ENCODE measurements around the gene CTSE. TPM values are rescaled to one million over a fixed set of nuclear protein-coding genes. Genes with fewer than 3 reads are reported as not detected.
A peak's percentile ranks its signal among the peaks of the same experiment; 100 is the strongest.

CTSE gene
- total RNA-seq, 1 donor from 2014 or later = not detected

DNA sequence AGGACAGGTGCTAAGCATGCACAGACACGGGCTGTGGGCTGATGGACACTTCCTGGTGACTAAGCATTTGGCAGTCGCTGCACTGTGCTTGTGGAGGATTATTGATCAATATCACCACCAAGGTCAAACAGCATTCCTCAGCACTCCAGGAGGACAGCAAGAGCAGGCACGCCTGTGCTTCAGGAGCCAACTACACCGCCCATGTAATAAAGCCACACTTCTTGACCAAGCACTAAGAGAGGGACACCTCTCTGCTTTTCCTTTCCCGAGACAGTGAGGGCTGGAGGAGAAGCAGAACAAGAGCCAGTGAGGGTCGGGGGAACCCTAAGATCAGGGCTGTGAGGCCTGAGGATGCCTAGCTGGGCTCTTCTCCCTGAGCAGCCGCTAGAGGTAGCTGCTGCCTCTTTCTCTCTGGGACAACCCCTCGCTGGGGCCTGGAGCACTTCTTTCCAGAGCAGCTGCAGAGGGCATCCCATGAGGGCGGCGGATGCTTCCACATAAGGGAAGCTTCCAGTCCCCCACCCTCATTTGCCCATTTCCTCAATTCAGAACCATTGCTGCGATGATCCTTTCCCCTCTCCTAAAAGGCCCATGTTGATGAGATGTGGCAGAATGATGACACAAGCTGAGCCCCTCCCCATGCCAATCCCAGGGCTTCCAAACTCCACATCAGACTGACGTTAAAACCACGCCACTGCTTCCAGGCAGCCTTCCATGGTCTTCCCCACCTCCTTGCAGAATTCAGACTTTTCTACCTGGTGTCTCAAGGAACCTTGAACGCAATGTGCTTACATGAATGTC is 39.6 kb downstream of the CTSE start:
- no peak overlapping the region for H3K4me3 Mint-ChIP-seq (ENCODE audit: unreplicated experiment)
- H3K9me3 Mint-ChIP-seq (ENCODE audit: unreplicated experiment) = no peaks in the 10 kb centered on the region
- H3K4me1 Mint-ChIP-seq (ENCODE audit: low read depth, unreplicated experiment) = peaks cover 2% of the 10 kb centered on the region
- DNase-seq = peak; percentile 74
- no peak overlapping the region for H3K27ac Mint-ChIP-seq (ENCODE audit: unreplicated experiment)
- TF ChIP-seq, protein P1, sequence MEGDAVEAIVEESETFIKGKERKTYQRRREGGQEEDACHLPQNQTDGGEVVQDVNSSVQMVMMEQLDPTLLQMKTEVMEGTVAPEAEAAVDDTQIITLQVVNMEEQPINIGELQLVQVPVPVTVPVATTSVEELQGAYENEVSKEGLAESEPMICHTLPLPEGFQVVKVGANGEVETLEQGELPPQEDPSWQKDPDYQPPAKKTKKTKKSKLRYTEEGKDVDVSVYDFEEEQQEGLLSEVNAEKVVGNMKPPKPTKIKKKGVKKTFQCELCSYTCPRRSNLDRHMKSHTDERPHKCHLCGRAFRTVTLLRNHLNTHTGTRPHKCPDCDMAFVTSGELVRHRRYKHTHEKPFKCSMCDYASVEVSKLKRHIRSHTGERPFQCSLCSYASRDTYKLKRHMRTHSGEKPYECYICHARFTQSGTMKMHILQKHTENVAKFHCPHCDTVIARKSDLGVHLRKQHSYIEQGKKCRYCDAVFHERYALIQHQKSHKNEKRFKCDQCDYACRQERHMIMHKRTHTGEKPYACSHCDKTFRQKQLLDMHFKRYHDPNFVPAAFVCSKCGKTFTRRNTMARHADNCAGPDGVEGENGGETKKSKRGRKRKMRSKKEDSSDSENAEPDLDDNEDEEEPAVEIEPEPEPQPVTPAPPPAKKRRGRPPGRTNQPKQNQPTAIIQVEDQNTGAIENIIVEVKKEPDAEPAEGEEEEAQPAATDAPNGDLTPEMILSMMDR (IDR thresholded peaks at IDR 0.05; ENCODE audit: partially characterized antibody, unreplicated experiment) = peak; percentile 38
- H3K27me3 Mint-ChIP-seq (ENCODE audit: unreplicated experiment) = peaks cover 4% of the 10 kb centered on the region
- H3K36me3 Mint-ChIP-seq (ENCODE audit: unreplicated experiment) = peaks cover 7% of the 10 kb centered on the region

DNA sequence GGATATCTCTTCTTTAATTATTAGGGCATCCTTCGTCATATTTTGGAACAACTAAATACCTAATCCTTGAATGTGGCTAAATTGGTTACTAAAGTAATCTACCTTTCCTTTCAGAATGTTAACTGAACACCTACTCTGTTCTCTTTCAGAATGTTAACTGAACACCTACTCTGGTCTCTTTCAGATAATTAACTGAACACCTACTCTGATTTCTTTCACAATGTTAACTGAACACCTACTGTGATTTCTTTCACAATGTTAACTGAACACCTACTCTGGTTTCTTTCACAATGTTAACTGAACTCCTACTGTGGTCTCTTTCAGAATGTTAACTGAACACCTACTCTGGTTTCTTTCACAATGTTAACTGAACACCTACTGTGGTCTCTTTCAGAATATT is 42.4 kb downstream of the CTSE start:
- TF ChIP-seq, protein P1 (IDR thresholded peaks at IDR 0.05; ENCODE audit: partially characterized antibody, unreplicated experiment) = no peak
- Mint-ChIP-seq H3K4me1 (ENCODE audit: low read depth, unreplicated experiment) (peaks cover 13% of the 10 kb centered on the region), H3K4me3 (ENCODE audit: unreplicated experiment) (no peak overlapping the region), H3K27me3 (ENCODE audit: unreplicated experiment) (peaks cover 7% of the 10 kb centered on the region), H3K9me3 (ENCODE audit: unreplicated experiment) (no peaks in the 10 kb centered on the region), H3K27ac (ENCODE audit: unreplicated experiment) (no peak overlapping the region), H3K36me3 (ENCODE audit: unreplicated experiment) (peaks cover 7% of the 10 kb centered on the region)
- no peak for DNase-seq

DNA sequence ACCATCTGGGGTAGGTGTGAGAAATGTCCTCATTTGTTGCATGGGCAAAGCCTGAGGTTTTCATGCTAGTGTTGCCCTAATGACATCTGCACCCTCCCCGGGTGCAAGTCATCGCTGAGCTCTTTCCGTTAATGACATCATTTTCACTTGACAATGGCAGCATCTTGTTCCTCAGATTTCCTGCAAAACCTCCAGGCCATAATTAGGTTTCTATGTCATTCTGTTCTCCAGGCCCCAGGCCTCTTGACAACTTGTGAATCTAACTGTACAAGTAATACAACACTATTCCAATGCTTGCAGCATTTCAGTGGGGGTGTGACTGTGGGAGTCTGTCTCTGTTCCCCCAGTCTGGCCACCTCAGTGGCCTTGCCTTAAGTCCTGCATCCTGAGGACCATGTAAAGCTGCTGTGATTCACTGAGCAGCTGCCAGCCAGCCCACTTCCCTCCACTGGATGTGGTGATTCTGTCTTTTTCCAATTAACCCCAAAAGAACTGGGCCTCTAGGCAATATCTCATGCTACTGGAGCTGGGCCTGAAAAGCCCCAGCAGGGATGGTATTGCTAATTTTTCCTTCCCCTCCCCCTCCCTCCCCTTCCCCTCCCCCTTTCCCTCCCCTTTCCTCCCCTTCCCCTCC is 43.3 kb downstream of the CTSE start:
- TF ChIP-seq, protein P1 (IDR thresholded peaks at IDR 0.05; ENCODE audit: partially characterized antibody, unreplicated experiment) = no peak
- Mint-ChIP-seq H3K4me3 (ENCODE audit: unreplicated experiment) (no peak overlapping the region), H3K9me3 (ENCODE audit: unreplicated experiment) (no peaks in the 10 kb centered on the region), H3K36me3 (ENCODE audit: unreplicated experiment) (peaks cover 7% of the 10 kb centered on the region), H3K27ac (ENCODE audit: unreplicated experiment) (no peak overlapping the region), H3K4me1 (ENCODE audit: low read depth, unreplicated experiment) (peaks cover 14% of the 10 kb centered on the region), H3K27me3 (ENCODE audit: unreplicated experiment) (peaks cover 7% of the 10 kb centered on the region)
- DNase-seq = peak; percentile 11

DNA sequence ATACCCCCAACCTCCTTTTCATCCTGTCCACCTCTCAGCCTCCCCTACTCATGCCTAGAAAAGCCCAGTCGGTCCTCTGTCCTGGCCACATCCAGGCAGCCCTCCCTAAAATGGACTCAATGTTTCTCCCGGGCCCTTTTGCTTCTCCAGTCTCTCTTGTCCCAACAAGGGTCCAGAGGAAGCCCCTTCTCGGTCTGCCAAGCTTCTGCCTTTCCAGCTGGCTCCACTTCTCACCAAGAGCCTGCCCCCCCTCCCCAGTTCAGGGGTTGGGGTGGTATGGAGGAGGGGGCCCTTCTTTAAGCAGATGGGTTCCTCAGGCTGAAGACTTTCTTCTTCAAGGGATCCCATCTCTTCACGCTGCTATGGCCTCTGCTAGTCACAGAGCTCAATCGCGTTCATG is 44.4 kb downstream of the CTSE start:
- DNase-seq = no peak
- Mint-ChIP-seq H3K36me3 (ENCODE audit: unreplicated experiment) (peaks cover 7% of the 10 kb centered on the region), H3K27me3 (ENCODE audit: unreplicated experiment) (peaks cover 5% of the 10 kb centered on the region), H3K27ac (ENCODE audit: unreplicated experiment) (no peak overlapping the region), H3K4me3 (ENCODE audit: unreplicated experiment) (no peak overlapping the region), H3K4me1 (ENCODE audit: low read depth, unreplicated experiment) (peaks cover 12% of the 10 kb centered on the region), H3K9me3 (ENCODE audit: unreplicated experiment) (no peaks in the 10 kb centered on the region)
- TF ChIP-seq, protein P1 (IDR thresholded peaks at IDR 0.05; ENCODE audit: partially characterized antibody, unreplicated experiment) = no peak

DNA sequence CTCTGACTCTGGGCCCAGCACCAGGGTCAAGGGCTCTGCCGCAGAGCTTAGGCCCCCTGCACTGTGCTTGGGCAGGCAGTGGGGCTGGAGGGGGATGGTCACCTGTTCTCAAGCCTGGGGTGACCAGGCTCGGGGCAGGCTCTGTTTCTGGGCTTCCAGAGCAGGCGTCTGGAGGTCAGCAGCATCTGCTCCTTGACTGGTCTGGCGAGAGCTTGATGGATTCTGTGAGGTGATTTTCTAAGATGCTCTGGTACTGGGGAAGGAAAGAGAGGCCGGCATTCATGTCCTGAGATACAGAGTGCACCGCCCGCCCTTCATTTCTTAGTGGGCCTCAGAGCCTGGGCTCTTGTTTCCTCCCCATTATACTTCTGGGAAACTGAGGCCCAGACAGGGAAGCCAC is 45.0 kb downstream of the CTSE start:
- H3K9me3 Mint-ChIP-seq (ENCODE audit: unreplicated experiment) = peaks cover 1% of the 10 kb centered on the region
- peaks cover 7% of the 10 kb centered on the region for H3K36me3 Mint-ChIP-seq (ENCODE audit: unreplicated experiment)
- H3K27me3 Mint-ChIP-seq (ENCODE audit: unreplicated experiment) = peaks cover 5% of the 10 kb centered on the region
- TF ChIP-seq, protein P1 (IDR thresholded peaks at IDR 0.05; ENCODE audit: partially characterized antibody, unreplicated experiment) = no peak
- peaks cover 12% of the 10 kb centered on the region for H3K4me1 Mint-ChIP-seq (ENCODE audit: low read depth, unreplicated experiment)
- no peak overlapping the region for H3K27ac Mint-ChIP-seq (ENCODE audit: unreplicated experiment)
- no peak for DNase-seq
- no peak overlapping the region for H3K4me3 Mint-ChIP-seq (ENCODE audit: unreplicated experiment)
